Activated CD4-positive, alpha-beta T cell treated with anti-CD3 and anti-CD28 coated beads, Interleukin-2, amount 10 ng/mL, durations not matched to agents 24 days and 14 days (primary cell): ENCODE data around the gene TET3. TPM values are rescaled to one million over a fixed set of nuclear protein-coding genes. Genes with fewer than 3 reads are reported as not detected.
"Not testable (repeated sequence)": the region's sequence is repeated elsewhere in the genome, so short reads cannot be mapped to it uniquely, and the experiment has no call there.

Experiments used
- DNase-seq: peaks from one replicate; pipeline ENCODE4 v3.0.0; 2022
- H3K27ac Mint-ChIP-seq: one replicate; pipeline ENCODE4 v1.8.0; 2022; ENCODE audit warnings: mild to moderate bottlenecking, mixed read lengths
- H3K27me3 Mint-ChIP-seq: one replicate; pipeline ENCODE4 v1.8.0; 2022; ENCODE audit warnings: mixed read lengths
- H3K36me3 Mint-ChIP-seq: one replicate; pipeline ENCODE4 v1.8.0; 2022; ENCODE audit warnings: low read depth, mild to moderate bottlenecking, mixed read lengths
- H3K4me1 Mint-ChIP-seq: one replicate; pipeline ENCODE4 v1.8.0; 2021; ENCODE audit warnings: mixed read lengths
- H3K4me3 Mint-ChIP-seq: one replicate; pipeline ENCODE4 v1.8.0; 2022; ENCODE audit warnings: mild to moderate bottlenecking, moderate library complexity, mixed read lengths
- H3K9me3 Mint-ChIP-seq: one replicate; pipeline ENCODE4 v1.8.0; 2021; ENCODE audit warnings: mixed read lengths
- intact Hi-C: fragments of 100-400 bp; cut with micrococcal nuclease; formaldehyde crosslinking; loops from one replicate; pipeline ENCODE4 v1.15.1; 2023
- total RNA-seq: library from RNA; stranded (reverse); gene quantifications from 2 replicates; pipeline ENCODE4 v1.2.3, GENCODE V29; 2022

Gene TET3
- 20.7 and 22.0 TPM in 2 replicates for total RNA-seq

DNA sequence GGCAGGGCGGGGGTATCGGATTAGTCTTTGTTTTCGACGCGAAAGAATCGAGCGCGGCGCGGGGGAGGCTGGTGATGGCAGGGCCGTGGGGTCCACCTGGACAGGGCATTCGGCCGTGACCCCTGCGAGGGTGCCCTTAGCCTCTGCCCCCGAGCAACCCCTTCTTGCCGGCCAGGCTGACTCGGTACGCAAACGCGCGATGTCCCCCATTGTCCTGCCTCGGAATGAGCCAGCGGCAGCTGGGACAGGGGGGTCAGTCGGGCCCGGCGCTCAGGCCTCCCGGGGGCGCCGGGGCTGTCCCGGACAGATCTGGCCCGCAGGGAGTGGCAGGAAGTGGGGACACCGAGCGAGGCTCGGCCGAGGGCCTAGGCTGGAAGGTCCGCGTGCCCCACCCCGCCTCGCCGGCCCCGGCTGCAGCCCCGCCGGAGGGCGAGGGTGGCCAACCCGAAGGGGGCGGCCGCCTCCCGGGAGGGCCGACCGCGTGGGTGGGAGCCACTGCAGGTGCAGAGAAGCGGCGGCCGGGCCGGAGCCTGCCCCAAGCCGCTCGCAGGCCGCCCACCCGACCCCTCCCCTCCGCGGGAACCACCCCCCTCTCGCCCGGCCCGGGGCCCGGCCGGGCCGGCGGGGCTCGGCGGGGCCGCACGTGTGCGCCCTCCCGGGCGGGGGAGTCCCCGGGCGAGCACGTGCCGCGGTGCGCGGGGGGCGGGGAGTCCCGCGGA is at the start of gene TET3:
TET3 (plus strand) TSS at position 708 of the 719 bp plus-strand sequence. CDS start 1,494 bp downstream, outside the sequence.
- Mint-ChIP-seq H3K27me3 (peaks cover 9% of the 10 kb centered on the region), H3K4me3 (peak within 1 kb of the TSS; percentile 87), H3K4me1 (peaks cover 74% of the 10 kb centered on the region), H3K27ac (peak within 1 kb of the TSS; percentile 88), H3K9me3 (no peaks in the 10 kb centered on the region), H3K36me3 (peaks cover 27% of the 10 kb centered on the region)
- intact Hi-C loops: no loop called here
- DNase-seq: peak; percentile 78

DNA sequence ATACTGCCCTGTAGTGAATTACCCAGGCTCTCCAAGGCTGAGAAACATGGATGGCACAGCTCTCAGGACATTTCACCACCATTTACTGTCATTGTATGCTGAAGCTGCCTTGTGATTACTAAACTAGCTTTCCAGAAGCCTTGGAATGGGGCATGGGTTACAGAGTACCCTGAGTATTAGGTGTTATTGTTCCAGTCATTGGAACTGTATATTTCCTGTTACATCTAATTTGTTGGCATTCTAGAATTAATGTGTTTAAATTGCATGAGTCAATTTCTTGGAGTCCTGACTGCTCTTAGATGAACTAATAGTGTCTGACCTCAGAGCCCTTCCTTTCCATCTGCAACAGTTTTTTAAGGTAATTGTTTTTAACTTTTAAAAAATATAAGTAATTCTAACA is 49.1 kb upstream of the TET3 start:
- no peak overlapping the region for H3K27ac Mint-ChIP-seq
- intact Hi-C loops: no loop called here
- H3K9me3 Mint-ChIP-seq: no peaks in the 10 kb centered on the region

DNA sequence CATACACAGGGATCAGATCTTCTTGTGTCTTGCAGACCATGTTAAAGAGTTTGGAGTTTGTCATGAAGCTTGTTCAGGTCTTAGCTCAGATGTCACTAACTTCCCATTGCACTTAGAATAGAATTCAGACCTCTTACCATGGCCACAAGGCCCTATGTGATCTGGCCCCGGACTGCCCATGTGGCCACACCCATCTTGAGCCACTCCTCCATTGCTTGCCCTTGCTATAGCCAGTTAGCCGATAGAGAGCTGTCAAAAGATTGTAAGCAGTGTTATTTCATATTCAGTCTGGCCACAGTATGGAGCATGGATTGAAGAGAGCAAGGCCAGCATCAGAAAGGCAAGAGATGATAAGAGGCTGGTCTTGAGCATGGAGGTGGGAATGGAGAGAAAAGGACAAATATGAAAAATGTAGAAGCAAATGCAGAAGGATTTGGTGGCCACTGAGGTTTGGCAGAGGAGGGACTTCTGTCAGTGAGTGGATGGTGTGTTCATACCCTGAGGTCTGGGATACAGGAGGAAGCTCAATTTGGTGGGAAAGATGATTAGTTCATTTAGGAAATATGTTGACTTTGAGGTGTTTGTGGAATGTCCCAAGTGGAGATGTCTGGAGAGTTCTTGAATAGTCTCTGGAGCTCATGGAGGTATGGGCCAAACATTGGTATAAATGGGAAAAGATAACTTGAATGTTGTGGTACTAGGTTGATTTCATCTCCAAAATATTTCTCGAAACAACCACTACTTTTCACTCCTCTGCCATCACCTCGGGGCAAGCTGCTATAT is 47.4 kb upstream of the TET3 start:
- intact Hi-C loops: no loop called here
- no peak overlapping the region for H3K4me3 Mint-ChIP-seq
- H3K36me3 Mint-ChIP-seq: peaks cover 60% of the 10 kb centered on the region
- peaks cover 51% of the 10 kb centered on the region for H3K4me1 Mint-ChIP-seq
- DNase-seq: no peak
- H3K27ac Mint-ChIP-seq: no peak overlapping the region
- H3K27me3 Mint-ChIP-seq: no peaks in the 10 kb centered on the region
- H3K9me3 Mint-ChIP-seq: no peaks in the 10 kb centered on the region

More for the DNA sequence above, 49.1 kb upstream of the TET3 start:
- H3K4me3 Mint-ChIP-seq: no peak overlapping the region
- no peak for DNase-seq
- peaks cover 62% of the 10 kb centered on the region for H3K4me1 Mint-ChIP-seq
- H3K36me3 Mint-ChIP-seq: peaks cover 61% of the 10 kb centered on the region
- H3K27me3 Mint-ChIP-seq: no peaks in the 10 kb centered on the region

DNA sequence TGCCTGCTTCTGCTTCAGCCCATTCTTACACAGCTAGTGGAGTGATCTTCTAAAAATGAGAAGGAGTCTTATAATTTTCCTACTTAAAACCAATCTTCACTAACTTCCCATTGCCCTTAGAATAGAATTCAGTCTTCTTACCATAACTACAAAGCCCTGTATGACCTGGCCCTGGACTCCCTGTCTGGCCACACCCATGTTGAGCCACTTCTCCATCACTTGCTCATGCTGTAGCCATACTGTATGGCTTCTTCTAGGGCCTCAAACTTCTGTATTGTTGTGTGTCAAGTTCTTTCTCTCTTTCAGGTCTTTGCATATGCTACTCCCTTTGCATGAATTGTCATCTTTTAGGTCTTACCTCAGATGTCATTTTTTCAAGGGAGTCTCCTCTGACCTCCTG is 46.8 kb upstream of the TET3 start:
- DNase-seq: no peak
- Mint-ChIP-seq H3K27ac (no peak overlapping the region), H3K36me3 (peaks cover 62% of the 10 kb centered on the region), H3K9me3 (no peaks in the 10 kb centered on the region), H3K4me3 (no peak overlapping the region), H3K4me1 (peaks cover 45% of the 10 kb centered on the region), H3K27me3 (no peaks in the 10 kb centered on the region)
- intact Hi-C loops: no loop called here

DNA sequence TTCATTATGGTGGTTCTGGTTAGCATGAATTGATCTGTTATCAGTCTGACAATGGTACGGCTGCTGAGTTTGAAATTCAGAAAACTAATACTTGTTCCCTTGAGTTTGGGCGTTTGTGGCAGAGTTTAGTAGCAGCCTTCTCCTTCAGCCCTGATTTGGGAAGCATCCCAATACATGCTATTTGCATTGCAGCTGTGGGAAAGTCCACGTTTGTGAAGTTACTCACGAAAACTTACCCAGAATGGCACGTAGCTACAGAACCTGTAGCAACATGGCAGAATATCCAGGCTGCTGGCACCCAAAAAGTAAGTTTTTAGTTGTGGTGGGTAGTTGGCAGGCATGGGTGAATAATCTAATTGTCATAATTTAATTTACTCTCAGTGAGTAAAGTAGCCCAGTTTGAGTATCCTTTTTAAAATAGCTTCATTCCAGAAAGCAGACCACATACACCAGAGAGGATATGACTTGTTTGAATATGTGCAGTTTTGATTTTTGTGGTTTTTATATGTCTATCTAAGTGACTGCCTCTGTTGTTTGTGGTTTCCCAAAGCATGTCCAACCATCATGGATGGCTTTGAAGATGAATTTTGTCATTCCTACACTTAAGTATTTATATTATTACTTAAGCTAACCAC is 45.9 kb upstream of the TET3 start:
- H3K36me3 Mint-ChIP-seq: peaks cover 64% of the 10 kb centered on the region
- no peaks in the 10 kb centered on the region for H3K9me3 Mint-ChIP-seq
- H3K27ac Mint-ChIP-seq: no peak overlapping the region
- peaks cover 45% of the 10 kb centered on the region for H3K4me1 Mint-ChIP-seq
- H3K27me3 Mint-ChIP-seq: no peaks in the 10 kb centered on the region
- intact Hi-C loops: no loop called here
- no peak overlapping the region for H3K4me3 Mint-ChIP-seq
- DNase-seq: no peak

DNA sequence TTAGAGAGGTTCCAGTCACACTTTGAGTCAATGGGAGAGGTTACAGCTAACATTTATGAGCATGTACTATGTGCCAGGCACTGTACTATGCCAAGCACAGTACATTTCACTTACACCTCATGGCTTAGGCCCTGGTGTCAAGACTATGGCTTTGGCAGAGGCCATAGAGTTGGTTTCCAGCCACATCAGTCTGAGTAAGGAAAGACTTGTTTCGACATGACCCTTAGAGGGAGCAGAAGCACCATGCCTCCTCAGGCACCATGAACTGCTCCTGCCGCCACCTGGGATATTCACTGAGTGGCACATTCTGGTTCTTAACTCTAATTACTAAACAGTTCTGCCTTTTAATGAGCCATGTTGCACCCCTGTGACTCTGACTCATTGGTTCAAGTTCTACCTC is 45.3 kb upstream of the TET3 start:
- no peaks in the 10 kb centered on the region for H3K27me3 Mint-ChIP-seq
- H3K9me3 Mint-ChIP-seq: no peaks in the 10 kb centered on the region
- peaks cover 46% of the 10 kb centered on the region for H3K4me1 Mint-ChIP-seq
- H3K27ac Mint-ChIP-seq: no peak overlapping the region
- H3K36me3 Mint-ChIP-seq: peaks cover 65% of the 10 kb centered on the region
- no peak overlapping the region for H3K4me3 Mint-ChIP-seq
- intact Hi-C loops: no loop called here
- peak; percentile 67 for DNase-seq

DNA sequence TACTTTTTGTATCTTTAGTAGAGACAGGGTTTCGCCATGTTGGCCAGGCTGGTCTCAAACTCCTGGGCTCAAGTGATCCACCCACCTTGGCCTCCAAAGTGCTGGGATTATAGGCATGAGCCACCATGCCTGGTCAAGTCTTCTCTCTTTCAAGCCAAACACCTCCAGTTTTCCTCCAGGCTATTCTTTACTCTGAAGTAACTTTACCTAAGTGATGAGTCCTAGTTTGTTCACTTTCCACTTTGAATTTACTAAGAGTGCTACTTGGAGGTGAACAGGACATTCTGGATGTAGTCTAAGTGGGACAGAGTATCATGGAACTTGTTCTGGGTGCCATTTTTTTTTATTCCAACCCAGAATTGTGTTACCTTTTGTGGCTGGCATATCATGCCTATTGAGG is 44.6 kb upstream of the TET3 start:
- peaks cover 70% of the 10 kb centered on the region for H3K36me3 Mint-ChIP-seq
- DNase-seq, H3K27me3 Mint-ChIP-seq, H3K27ac Mint-ChIP-seq, intact Hi-C loops, H3K4me3 Mint-ChIP-seq, H3K9me3 Mint-ChIP-seq: not testable (repeated sequence)
- peaks cover 53% of the 10 kb centered on the region for H3K4me1 Mint-ChIP-seq

DNA sequence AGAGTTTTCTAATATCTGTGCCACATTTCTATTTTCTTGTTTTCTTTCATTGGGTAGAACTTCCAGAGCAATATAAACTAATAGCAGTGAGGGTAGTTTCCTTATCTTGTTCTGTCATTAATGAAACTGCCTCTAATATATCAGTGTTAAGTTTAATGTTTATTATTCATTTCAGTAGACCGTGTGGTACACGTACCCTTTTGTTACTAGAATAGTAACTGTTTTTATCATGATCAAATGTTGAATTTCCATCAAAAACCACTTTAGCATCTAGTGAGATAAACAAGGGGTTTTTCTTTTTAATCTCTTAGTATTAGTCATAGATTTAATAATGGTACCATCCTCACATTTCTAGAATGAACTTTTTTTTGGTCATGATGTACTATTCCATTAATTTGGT is 42.0 kb upstream of the TET3 start:
- intact Hi-C loops: no loop called here
- H3K4me3 Mint-ChIP-seq: no peak overlapping the region
- no peaks in the 10 kb centered on the region for H3K27me3 Mint-ChIP-seq
- H3K9me3 Mint-ChIP-seq: no peaks in the 10 kb centered on the region
- peaks cover 72% of the 10 kb centered on the region for H3K36me3 Mint-ChIP-seq
- H3K27ac Mint-ChIP-seq: no peak overlapping the region
- no peak for DNase-seq
- H3K4me1 Mint-ChIP-seq: peaks cover 52% of the 10 kb centered on the region

DNA sequence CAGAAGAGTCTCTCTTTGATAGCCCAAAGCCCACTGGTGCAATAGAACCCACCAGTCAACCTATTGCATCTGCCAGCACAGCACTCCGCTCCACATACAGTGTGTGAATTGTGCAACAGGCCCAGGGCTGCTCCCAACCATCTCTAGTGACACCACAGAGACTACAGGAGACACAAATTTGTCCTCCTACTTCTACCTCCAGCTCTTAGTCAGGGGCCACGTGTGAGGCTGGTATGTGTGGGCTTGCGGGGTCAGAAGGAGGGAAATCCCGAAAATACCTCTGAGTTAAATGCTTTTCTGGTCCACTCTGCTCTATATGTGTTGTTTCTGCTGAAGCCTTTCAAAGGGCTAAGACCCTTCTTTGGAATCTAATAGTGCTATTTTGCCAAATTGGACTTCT is 40.0 kb upstream of the TET3 start:
- Mint-ChIP-seq H3K4me3 (peak overlapping the region; percentile 44), H3K27ac (peak overlapping the region; percentile 69), H3K27me3 (no peaks in the 10 kb centered on the region), H3K9me3 (no peaks in the 10 kb centered on the region), H3K4me1 (peaks cover 53% of the 10 kb centered on the region), H3K36me3 (peaks cover 73% of the 10 kb centered on the region)
- DNase-seq: no peak
- intact Hi-C loops: loop anchor here (1.0 to 2.0 kb wide), 2 partner anchors 18 to 19 kb away; partner anchors contain the start of gene DGUOK

DNA sequence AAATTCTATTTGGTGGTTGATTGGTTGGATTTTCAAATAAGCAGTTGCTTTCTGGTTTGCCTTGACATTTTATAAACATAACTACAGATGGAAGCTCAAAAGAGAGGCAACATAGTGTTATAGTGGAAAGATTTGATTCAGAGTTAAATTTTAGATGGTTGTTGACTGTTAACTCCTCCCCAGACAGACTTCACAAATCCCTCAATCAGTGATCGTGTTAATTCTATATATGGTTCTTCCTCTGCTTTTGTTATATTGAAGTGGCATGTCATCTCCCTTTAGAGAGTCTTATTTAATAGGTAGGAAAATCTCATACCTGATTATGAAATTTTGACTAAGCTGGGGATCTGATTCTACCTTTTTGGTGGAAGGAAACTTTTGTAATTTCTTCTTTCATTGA is 38.5 kb upstream of the TET3 start:
- Mint-ChIP-seq H3K4me1 (peaks cover 60% of the 10 kb centered on the region), H3K36me3 (peaks cover 70% of the 10 kb centered on the region), H3K27ac (no peak overlapping the region), H3K27me3 (no peaks in the 10 kb centered on the region), H3K9me3 (no peaks in the 10 kb centered on the region), H3K4me3 (no peak overlapping the region)
- intact Hi-C loops: no loop called here
- no peak for DNase-seq

DNA sequence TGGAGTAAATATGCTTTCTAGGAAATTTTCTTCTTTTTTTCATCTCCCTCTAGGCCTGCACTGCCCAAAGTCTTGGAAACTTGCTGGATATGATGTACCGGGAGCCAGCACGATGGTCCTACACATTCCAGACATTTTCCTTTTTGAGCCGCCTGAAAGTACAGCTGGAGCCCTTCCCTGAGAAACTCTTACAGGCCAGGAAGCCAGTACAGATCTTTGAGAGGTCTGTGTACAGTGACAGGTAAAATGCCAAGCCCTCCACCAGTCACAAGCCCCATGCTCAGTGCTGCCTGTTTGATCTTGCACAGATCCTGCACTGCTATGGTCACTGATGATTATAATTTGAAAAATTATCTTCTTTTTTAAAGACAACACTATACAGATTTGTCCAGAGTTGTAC is 38.0 kb upstream of the TET3 start:
- Mint-ChIP-seq H3K36me3 (peaks cover 71% of the 10 kb centered on the region), H3K9me3 (no peaks in the 10 kb centered on the region), H3K4me1 (peaks cover 65% of the 10 kb centered on the region), H3K27ac (no peak overlapping the region), H3K27me3 (no peaks in the 10 kb centered on the region), H3K4me3 (no peak overlapping the region)
- DNase-seq: no peak
- intact Hi-C loops: no loop called here

DNA sequence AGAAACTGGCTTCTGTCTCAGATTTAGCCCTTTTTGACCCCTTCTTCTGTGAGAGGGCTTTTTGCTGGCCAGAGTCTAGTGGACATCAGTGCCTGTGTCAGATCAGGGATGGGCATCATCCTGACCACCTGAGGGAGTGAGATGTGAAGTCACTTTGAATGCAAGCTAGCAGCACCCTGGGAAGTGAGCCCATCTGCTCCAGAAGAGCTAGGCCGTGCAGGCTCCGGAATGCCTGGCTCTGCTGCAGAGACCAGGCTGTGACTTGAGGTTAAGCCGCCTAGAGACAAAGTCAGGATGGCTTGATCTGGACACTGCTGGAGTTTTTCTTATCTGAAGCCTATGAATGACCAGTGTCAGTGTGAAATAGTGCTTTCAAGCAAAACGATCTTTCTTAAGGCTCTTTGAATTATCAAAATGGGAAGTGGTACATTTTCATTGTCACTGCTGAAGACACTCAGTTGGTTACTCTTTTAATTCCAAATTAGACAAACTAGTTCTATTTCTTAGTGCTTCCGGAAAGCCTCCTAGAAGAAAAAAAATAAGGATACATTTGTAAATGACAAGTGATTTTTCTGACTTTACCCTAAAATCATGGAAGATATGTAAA is 37.2 kb upstream of the TET3 start:
- H3K4me3 Mint-ChIP-seq: no peak overlapping the region
- H3K9me3 Mint-ChIP-seq: no peaks in the 10 kb centered on the region
- peaks cover 76% of the 10 kb centered on the region for H3K36me3 Mint-ChIP-seq
- no peak overlapping the region for H3K27ac Mint-ChIP-seq
- no peaks in the 10 kb centered on the region for H3K27me3 Mint-ChIP-seq
- DNase-seq: no peak
- H3K4me1 Mint-ChIP-seq: peaks cover 73% of the 10 kb centered on the region
- intact Hi-C loops: no loop called here

DNA sequence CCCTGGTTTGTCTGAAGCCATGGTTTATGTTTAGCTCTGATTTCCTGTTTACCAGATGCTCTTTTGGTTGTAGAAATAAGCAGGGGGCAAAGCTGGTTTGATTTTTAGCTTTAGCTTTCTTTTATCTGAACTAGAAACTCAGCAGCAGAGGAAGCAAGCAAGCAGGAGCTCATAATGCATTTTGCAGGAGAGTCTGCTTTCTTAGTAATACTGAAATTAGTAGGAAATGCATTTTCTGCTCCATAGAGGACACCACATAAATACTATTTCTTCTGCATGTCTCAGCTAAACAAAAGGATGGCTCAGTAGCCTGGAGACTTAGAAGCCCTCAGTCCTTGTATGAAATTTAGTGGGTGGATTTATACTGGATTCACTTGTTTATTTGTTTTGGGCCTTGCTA is 34.9 kb upstream of the TET3 start:
- Mint-ChIP-seq H3K4me3 (peak overlapping the region; percentile 41), H3K4me1 (peaks cover 67% of the 10 kb centered on the region), H3K27ac (peak overlapping the region; percentile 56), H3K36me3 (peaks cover 71% of the 10 kb centered on the region), H3K27me3 (no peaks in the 10 kb centered on the region), H3K9me3 (no peaks in the 10 kb centered on the region)
- intact Hi-C loops: no loop called here
- DNase-seq: no peak
